Measurements from ENCODE around the gene SNTN.

GRCh38 chr3:63693351-63693750, 40.9 kb downstream of the SNTN start:
- TF ChIP-seq, protein P1, sequence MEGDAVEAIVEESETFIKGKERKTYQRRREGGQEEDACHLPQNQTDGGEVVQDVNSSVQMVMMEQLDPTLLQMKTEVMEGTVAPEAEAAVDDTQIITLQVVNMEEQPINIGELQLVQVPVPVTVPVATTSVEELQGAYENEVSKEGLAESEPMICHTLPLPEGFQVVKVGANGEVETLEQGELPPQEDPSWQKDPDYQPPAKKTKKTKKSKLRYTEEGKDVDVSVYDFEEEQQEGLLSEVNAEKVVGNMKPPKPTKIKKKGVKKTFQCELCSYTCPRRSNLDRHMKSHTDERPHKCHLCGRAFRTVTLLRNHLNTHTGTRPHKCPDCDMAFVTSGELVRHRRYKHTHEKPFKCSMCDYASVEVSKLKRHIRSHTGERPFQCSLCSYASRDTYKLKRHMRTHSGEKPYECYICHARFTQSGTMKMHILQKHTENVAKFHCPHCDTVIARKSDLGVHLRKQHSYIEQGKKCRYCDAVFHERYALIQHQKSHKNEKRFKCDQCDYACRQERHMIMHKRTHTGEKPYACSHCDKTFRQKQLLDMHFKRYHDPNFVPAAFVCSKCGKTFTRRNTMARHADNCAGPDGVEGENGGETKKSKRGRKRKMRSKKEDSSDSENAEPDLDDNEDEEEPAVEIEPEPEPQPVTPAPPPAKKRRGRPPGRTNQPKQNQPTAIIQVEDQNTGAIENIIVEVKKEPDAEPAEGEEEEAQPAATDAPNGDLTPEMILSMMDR (IDR thresholded peaks at IDR 0.05) = no peak
- no peak for TF ChIP-seq ZFX (IDR thresholded peaks at IDR 0.05; ENCODE audit: borderline replicate concordance)

All from 22Rv1 (cell line).